Mesangial cell (primary cell): ENCODE results near the gene OAT. TPM values are rescaled to one million over a fixed set of nuclear protein-coding genes. Genes with fewer than 3 reads are reported as not detected.

Source experiments
- total RNA-seq: library from RNA; depleted of rRNA; stranded (reverse); fragments of >200 nt; gene quantifications from 2 replicates; pipeline ENCODE4 v1.2.3, GENCODE V29; 2015

The OAT gene
- 51.8 and 70.6 TPM in 2 replicates for total RNA-seq

DNA sequence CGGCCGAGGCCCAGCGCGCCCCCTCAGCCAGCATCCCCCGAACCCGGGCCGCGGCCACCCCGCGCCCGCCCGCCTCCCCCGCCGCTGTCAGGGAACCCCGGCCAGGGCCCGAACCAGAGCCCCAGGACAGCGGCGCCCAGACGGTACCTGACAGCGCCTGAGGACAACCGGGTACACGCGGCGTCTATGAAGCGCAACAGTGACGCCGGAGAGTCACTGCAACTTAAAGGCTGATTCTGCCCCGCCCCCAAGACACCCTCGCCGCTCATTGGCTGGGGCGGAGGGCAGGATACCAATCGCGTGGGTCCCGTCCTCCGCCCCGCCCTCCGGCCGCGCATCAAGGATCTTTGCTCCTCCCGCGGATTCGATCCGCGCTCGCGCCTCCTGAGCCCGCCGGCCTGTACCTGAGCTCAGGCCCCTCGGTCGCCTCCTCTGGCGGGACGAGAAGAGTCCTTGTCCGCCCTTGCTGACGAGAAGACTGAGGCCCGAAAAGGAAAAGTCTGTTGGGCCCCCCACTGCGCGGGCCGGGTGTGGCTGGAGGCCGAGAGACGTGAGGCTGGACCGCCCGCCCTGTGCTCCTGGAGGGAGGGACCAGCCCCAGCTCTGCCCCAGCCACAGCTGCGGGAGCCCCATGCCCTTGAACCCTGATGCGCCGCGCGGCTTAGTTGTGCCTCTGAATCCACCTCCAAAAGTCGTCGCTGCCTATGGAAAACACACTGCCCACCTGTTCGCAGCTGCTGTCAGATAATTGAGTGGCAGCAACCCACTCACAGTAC, at the start of gene OAT:
TSS of gene OAT (minus strand) at position 198 of the 776 bp plus-strand sequence. CDS start 6,752 bp downstream, outside the sequence.

DNA sequence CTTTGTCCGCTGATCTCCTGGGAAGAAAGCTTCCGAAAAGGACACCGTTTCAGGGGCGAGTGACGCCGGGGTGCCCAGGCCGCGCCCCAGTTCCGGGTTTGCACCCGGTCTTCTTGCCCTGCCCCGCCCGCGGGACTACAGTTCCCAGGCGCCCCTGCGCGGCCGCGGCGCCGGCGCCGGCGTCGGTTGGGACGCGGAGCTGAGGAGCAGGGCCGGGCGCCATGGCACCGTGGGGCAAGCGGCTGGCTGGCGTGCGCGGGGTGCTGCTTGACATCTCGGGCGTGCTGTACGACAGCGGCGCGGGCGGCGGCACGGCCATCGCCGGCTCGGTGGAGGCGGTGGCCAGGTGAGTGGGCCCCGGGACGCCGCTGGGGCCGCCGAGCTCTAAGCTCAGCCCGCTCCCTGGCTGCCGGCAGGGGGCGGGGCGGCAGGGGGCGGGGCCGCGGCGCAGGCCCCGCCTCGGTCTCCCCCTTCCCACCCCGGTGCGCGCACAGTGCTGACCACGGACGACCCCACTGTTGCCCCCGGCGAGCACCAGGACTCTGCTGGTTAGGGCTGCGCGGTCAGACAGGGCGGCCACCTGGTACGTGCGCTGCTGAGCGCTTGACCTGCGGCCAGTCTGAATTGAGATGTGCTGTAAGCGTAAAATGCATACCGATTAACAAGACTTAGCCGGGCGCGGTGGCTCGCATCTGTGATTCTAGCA, 43.1 kb upstream of the OAT start, which contains the start of gene LHPP:
TSS of gene LHPP (plus strand) at position 182 of the 706 bp plus-strand sequence. CDS start at position 222, 40 bp downstream.

DNA sequence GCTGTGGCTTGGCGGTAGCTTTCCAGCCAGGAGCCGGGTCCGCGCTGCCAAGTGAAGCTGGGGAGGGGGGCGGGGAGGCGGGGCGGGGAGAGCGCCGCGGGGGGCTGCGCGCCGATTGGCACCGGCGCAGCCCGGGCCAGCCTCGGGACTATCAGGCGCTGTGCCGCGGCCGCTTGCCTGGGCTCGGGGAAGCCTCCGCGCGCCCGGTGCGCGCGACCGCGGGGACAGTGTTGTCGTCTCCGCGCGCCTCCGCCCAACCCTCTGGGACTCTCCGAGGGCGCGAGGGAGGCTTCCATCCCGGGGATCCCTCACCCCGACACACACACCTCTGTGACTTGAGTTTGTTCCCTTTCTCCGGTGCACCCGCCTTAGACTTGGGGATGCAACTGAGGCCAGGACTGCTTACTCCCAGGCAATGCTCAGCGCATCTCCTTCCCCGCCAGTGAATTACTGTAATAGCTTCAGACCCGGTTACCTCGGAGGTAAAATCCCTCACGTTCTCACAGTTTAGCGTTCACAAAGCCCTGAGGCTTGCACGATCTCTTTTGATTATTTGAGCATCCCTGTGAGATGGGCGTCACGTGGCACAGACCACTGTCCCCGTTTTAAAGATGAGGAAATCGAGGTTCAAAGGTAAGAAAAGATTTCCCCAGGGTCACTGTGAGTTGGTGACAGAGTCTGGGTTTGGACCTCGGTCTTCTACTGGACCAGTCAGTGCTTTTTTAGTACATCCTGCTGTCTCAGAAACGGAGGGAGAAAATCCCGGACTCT, 31.5 kb upstream of the OAT start, which contains the start of gene NKX1-2:
TSS of gene NKX1-2 (minus strand) at position 24 of the 771 bp plus-strand sequence. CDS start 92 bp downstream, outside the sequence.

Other genes with a start within 250 kb of the OAT start
- gene NKX1-2, start 31.1 kb upstream of the OAT start, total RNA-seq: not detected in 2 replicates
- gene LHPP, start 42.9 kb upstream of the OAT start, total RNA-seq: 7.5 and 17.1 TPM in 2 replicates